ENCODE data around the gene ADGRF1.

- TF ChIP-seq POLR2A (IDR thresholded peaks at IDR 0.05) (no peak), CTCF (IDR thresholded peaks at IDR 0.05) (no peak)
These were observed 7.2 kb downstream of the ADGRF1 start for GRCh38 chr6:47034926-47035325.
